GM12878 (cell line): ENCODE data around the gene LTC4S. TPM values are rescaled to one million over a fixed set of nuclear protein-coding genes. Genes with fewer than 3 reads are reported as not detected.

Source experiments
- ATAC-seq: fragments of 200-7000 bp; cut with Tn5 transposase; 3 replicates; pipeline ENCODE4 v1.9.1; 2020; ENCODE audit warnings: mild to moderate bottlenecking, moderate library complexity
- BruUV-seq: library from RNA; stranded (reverse); fragments of 400-500 nt; replicated peaks from 2 replicates; lab custom pipeline; 2021; lab: Mats Ljungman, UMichigan
- CTCF ChIA-PET: fragments of 300-600 bp; sonication (Branson Sonifier 250); formaldehyde crosslinking; extraction: SDS; loops from one replicate; lab custom pipeline; 2021; ENCODE audit warnings: inconsistent platforms; lab: Yijun Ruan, JAX
- POLR2A ChIA-PET: fragments of 350-600 bp; formaldehyde crosslinking; extraction: SDS; loops from one replicate; lab custom pipeline; 2021; ENCODE audit warnings: inconsistent platforms; lab: Charles Lee
- RAD21 ChIA-PET: fragments of 300-600 bp; sonication (Branson Sonifier 250); formaldehyde crosslinking; loops from one replicate; lab custom pipeline; 2023; ENCODE audit warnings: antibody characterized with exemption; ENCODE audit not compliant: unreplicated experiment; lab: Charles Lee
- SMC1A ChIA-PET: fragments of 300-600 bp; sonication (Branson Sonifier 250); formaldehyde crosslinking; loops from one replicate; lab custom pipeline; 2023; ENCODE audit not compliant: unreplicated experiment, uncharacterized antibody; lab: Charles Lee
- DNase-seq: peaks from one replicate; pipeline ENCODE4 v3.0.0-alpha.2; 2011; ENCODE audit warnings: low read depth, low spot score
- FAIRE-seq: peaks from 3 replicates; lab custom pipeline; 2011; peaks lifted over from hg19 to GRCh38; lab: Jason Lieb, UNC
- H2AFZ ChIP-seq: 2 replicates; pipeline ENCODE4 v1.6.0; 2011; ENCODE audit warnings: low read depth, low read length, control low read depth; ENCODE audit not compliant: control insufficient read depth
- H3K27ac ChIP-seq: 2 replicates; pipeline ENCODE4 v1.5.1; 2011; ENCODE audit warnings: control low read depth; ENCODE audit not compliant: control insufficient read depth, insufficient read depth
- H3K27me3 ChIP-seq, 2 experiments: replicated peaks in 1 of 2; 2 replicates each; pipeline versions ENCODE4 v1.6.0 to v1.6.1; 2011; ENCODE audit warnings: low read length in 1 of 2; ENCODE audit not compliant: control insufficient read depth in 2 of 2, insufficient read depth in 2 of 2
- H3K36me3 ChIP-seq, 2 experiments: 2 replicates each; pipeline ENCODE4 v1.5.1; 2011; ENCODE audit warnings: low read length in 1 of 2; ENCODE audit not compliant: control insufficient read depth in 2 of 2, insufficient read depth in 2 of 2
- H3K4me1 ChIP-seq: 2 replicates; pipeline ENCODE4 v1.6.1; 2011; ENCODE audit warnings: mild to moderate bottlenecking, low read length, moderate library complexity, mixed read lengths; ENCODE audit not compliant: control insufficient read depth, insufficient read depth
- H3K4me2 ChIP-seq: 2 replicates; pipeline ENCODE4 v1.6.0; 2011; ENCODE audit warnings: control low read depth; ENCODE audit not compliant: control insufficient read depth, insufficient read depth
- H3K4me3 ChIP-seq: fragments of 200-600 bp; sonication (generic); 2 replicates; pipeline ENCODE4 v1.5.1; 2016
- H3K79me2 ChIP-seq: 2 replicates; pipeline ENCODE4 v1.6.0; 2011; ENCODE audit warnings: low read length; ENCODE audit not compliant: control insufficient read depth, insufficient read depth
- H3K9ac ChIP-seq: 2 replicates; pipeline ENCODE4 v1.8.0; 2011; ENCODE audit warnings: low read length, control low read depth, mixed read lengths; ENCODE audit not compliant: control insufficient read depth, insufficient read depth
- H3K9me3 ChIP-seq: replicated peaks from 3 replicates; pipeline ENCODE4 v1.5.1; 2011; ENCODE audit warnings: mild to moderate bottlenecking, low read length; ENCODE audit not compliant: control insufficient read depth, insufficient read depth
- H4K20me1 ChIP-seq: 2 replicates; pipeline ENCODE4 v1.6.0; 2011; ENCODE audit not compliant: control insufficient read depth, insufficient read depth
- BMI1 ChIP-seq: fragments of 450-650 bp; IDR thresholded peaks from 2 replicates; pipeline ENCODE4 v1.6.1; 2016; ENCODE audit warnings: mild to moderate bottlenecking, moderate library complexity, borderline replicate concordance
- CTCF ChIP-seq, 3 experiments: IDR thresholded peaks in 2 of 3; conservative IDR thresholded peaks in 1 of 3; 2 replicates each; pipeline ENCODE4 v1.5.1; 2011; ENCODE audit warnings: low read depth in 3 of 3, low read length in 3 of 3, mild to moderate bottlenecking in 3 of 3, control low read depth in 2 of 3, moderate library complexity in 2 of 3, inconsistent platforms in 1 of 3, mixed read lengths in 1 of 3; ENCODE audit not compliant: control insufficient read depth in 2 of 3, insufficient read depth in 1 of 3; ENCODE audit errors: extremely low read depth in 1 of 3
- EZH2 ChIP-seq: IDR thresholded peaks from 2 replicates; pipeline ENCODE4 v1.6.1; 2012; ENCODE audit warnings: low read depth, mild to moderate bottlenecking, control low read depth, inconsistent platforms, low read length, borderline replicate concordance; ENCODE audit not compliant: control insufficient read depth
- GATAD2B ChIP-seq: fragments of 450-650 bp; conservative IDR thresholded peaks from 2 replicates; pipeline ENCODE4 v1.6.1; 2017; ENCODE audit warnings: low read depth, mild to moderate bottlenecking, moderate library complexity
- HDGF ChIP-seq: fragments of 450-650 bp; IDR thresholded peaks from 2 replicates; pipeline ENCODE4 v1.6.1; 2016; ENCODE audit warnings: antibody characterized with exemption
- KAT2A ChIP-seq: conservative IDR thresholded peaks from 2 replicates; pipeline ENCODE4 v1.6.1; 2011; ENCODE audit warnings: low read depth, low read length; ENCODE audit not compliant: control insufficient read depth
- MTA2 ChIP-seq: fragments of 450-650 bp; IDR thresholded peaks from 2 replicates; pipeline ENCODE4 v1.6.1; 2016; ENCODE audit warnings: low read depth, mild to moderate bottlenecking, moderate library complexity
- NFYA ChIP-seq: IDR thresholded peaks from 2 replicates; pipeline ENCODE4 v1.6.1; 2011; ENCODE audit warnings: low read depth, mild to moderate bottlenecking, low read length, improper control_type of control experiment, borderline replicate concordance
- POLR2A ChIP-seq: IDR thresholded peaks from 2 replicates; pipeline ENCODE4 v1.6.1; 2011; ENCODE audit warnings: low read depth, mild to moderate bottlenecking, low read length
- POLR2AphosphoS2 ChIP-seq: IDR thresholded peaks from 2 replicates; pipeline ENCODE4 v1.6.1; 2011; ENCODE audit warnings: low read depth, mild to moderate bottlenecking, low read length, improper control_type of control experiment, moderate library complexity
- POLR2AphosphoS5 ChIP-seq: IDR thresholded peaks from 2 replicates; pipeline ENCODE4 v1.6.1; 2011; ENCODE audit warnings: mild to moderate bottlenecking, low read length, inconsistent platforms
- WGBS: methylation state at CpG from one replicate; pipeline ENCODE4 v1.1.6; 2016; ENCODE audit warnings: low lambda C conversion rate; ENCODE audit not compliant: insufficient replicate concordance, insufficient coverage; ENCODE audit errors: missing lambda C conversion rate; 5-methylcytosine and 5-hydroxymethylcytosine counted together
- in situ Hi-C: fragments of 300-500 bp; cut with MboI; formaldehyde crosslinking; loops from 9 replicates; pipeline ENCODE4 v1.14.3; 2018; ENCODE audit warnings: mixed read lengths
- intact Hi-C: fragments of 100-400 bp; cut with micrococcal nuclease; formaldehyde crosslinking; loops from one replicate; pipeline ENCODE4 v1.14.2; 2022; ENCODE audit not compliant: unreplicated experiment
- polyA plus RNA-seq, 11 experiments: library from polyadenylated mRNA; depleted of rRNA in 4 of 11; unstranded in 6 of 11; stranded (reverse) in 5 of 11; fragments of >200 nt; fragmentation: Nextera tagmentation in 4 of 11; fragmentation: Illumina TruSeq in 1 of 11; extraction: Ambion mirVana in 4 of 11; extraction: Trizol in 1 of 11; gene quantifications; 1 replicate in 1 of 11; 2 replicates in 10 of 11; pipeline versions ENCODE4 v1.2.1 to v1.2.3, GENCODE V29; 2011 to 2016; ENCODE audit warnings: inconsistent platforms in 2 of 11, missing spikeins in 2 of 11, low read depth in 1 of 11
- total RNA-seq, 4 experiments: library from RNA; depleted of rRNA in 3 of 4; stranded (reverse); fragments of >200 nt in 3 of 4; fragmentation: Illumina TruSeq in 1 of 4; extraction: Trizol in 1 of 4; gene quantifications; 2 replicates each; pipeline versions ENCODE4 v1.2.1 to v1.2.3, GENCODE V29; 2013 to 2021

Gene LTC4S
- total and polyA plus RNA-seq, 10 of the 15 experiments (the other 5 are each of a cell fraction or from before 2014, with no cell fraction given): 0.78 to 3.6 (median 1.8) TPM; not detected in 5

GRCh38 chr5:179825655-179826182 lies 31.9 kb downstream of the LTC4S start:
- TF ChIP-seq KAT2A (no peak), MTA2 (no peak), BMI1 (no peak), POLR2AphosphoS5 (peak; percentile 37; the same call in 1 of the 2 replicates), POLR2AphosphoS2 (peak; percentile 31; the same call in 1 of the 2 replicates), GATAD2B (no peak), POLR2A (peak; percentile 54)
- Histone ChIP-seq H3K9ac (no peak overlapping the region), H3K36me3 (peaks cover 23 to 36% of the 10 kb centered on the region in 2 experiments), H3K27me3 (no peaks in the 10 kb centered on the region), H3K27ac (no peak overlapping the region), H3K9me3 (no peaks in the 10 kb centered on the region), H2AFZ (no peak overlapping the region), H3K4me2 (no peak overlapping the region), H3K4me1 (peaks cover 11% of the 10 kb centered on the region), H3K79me2 (peaks cover 25% of the 10 kb centered on the region), H4K20me1 (peaks cover 17% of the 10 kb centered on the region), H3K4me3 (no peak overlapping the region)
- ATAC-seq (no peak), DNase-seq (no peak), FAIRE-seq (no peak)
- intact Hi-C loops (no loop called here), in situ Hi-C loops (no loop called here)
- ChIA-PET RAD21 (no interaction called here), POLR2A (interaction anchor here (1.2 kb wide), 1 partner anchor 63 kb away, joined by 5 read pairs; no protein-coding TSS in a partner anchor), SMC1A (no interaction called here), CTCF (interaction anchor here (0.8 kb wide), 1 partner anchor 21 kb away, joined by 3 read pairs; no protein-coding TSS in a partner anchor)
- WGBS: 93% methylated on average over 13 of the region's 13 CpGs
- BruUV-seq: no TSS peak

- BruUV-seq: no TSS peak
- DNase-seq (no peak), FAIRE-seq (no peak), ATAC-seq (peak; percentile 55)
- Histone ChIP-seq H3K9me3 (no peaks in the 10 kb centered on the region), H3K9ac (no peak overlapping the region), H3K27me3 (no peaks in the 10 kb centered on the region), H2AFZ (no peak overlapping the region), H3K79me2 (peaks cover 6% of the 10 kb centered on the region), H3K4me2 (no peak overlapping the region), H3K27ac (no peak overlapping the region), H4K20me1 (peaks cover 8% of the 10 kb centered on the region), H3K36me3 (peaks cover 26 to 43% of the 10 kb centered on the region in 2 experiments), H3K4me1 (0 out of 2 replicates have a peak, but pooled peaks cover 2% of the 10 kb centered on the region), H3K4me3 (no peak overlapping the region)
- 68% methylated on average over 9 of the region's 9 CpGs for WGBS
- ChIA-PET SMC1A (interaction anchor here (0.6 to 0.9 kb wide), 2 partner anchors 9 to 31 kb away, joined by 3 read pairs; no protein-coding TSS in a partner anchor), POLR2A (interaction anchor here (1.1 kb wide), 2 partner anchors 9 to 28 kb away, joined by 4 to 6 read pairs; no protein-coding TSS in a partner anchor), RAD21 (no interaction called here), CTCF (no interaction called here)
- intact Hi-C loops (no loop called here), in situ Hi-C loops (no loop called here)
- TF ChIP-seq POLR2A (peak; percentile 52; the same call in 1 of the 2 replicates), HDGF (no peak), POLR2AphosphoS5 (peak; percentile 43), NFYA (no peak), CTCF (IDR thresholded peaks at IDR 0.05 in 2 of 3, conservative IDR thresholded peaks at IDR 0.05 in 1 of 3; ENCODE audit: control insufficient read depth in 2 of 3, extremely low read depth in 1 of 3, insufficient read depth in 1 of 3, low read depth in 3 of 3, low read length in 3 of 3) (peak in 1 of 3 experiments; percentile 14; a peak in 2 of 6 replicates), EZH2 (no peak)
These were observed 33.9 kb downstream of the LTC4S start for GRCh38 chr5:179827680-179828079.
